Hematopoietic multipotent progenitor cell treated with erythropoietin and hydrocortisone succinate and interleukin-3 and kit ligand, for 4 days (in vitro differentiated cells): ENCODE results near the gene PIM1.
"Not testable (repeated sequence)": the region's sequence is repeated elsewhere in the genome, so short reads cannot be mapped to it uniquely, and the experiment has no call there.

ENCODE experiments used
- DNase-seq: peaks from one replicate; pipeline ENCODE4 v3.0.0-alpha.2; 2015

PIM1 gene

DNA sequence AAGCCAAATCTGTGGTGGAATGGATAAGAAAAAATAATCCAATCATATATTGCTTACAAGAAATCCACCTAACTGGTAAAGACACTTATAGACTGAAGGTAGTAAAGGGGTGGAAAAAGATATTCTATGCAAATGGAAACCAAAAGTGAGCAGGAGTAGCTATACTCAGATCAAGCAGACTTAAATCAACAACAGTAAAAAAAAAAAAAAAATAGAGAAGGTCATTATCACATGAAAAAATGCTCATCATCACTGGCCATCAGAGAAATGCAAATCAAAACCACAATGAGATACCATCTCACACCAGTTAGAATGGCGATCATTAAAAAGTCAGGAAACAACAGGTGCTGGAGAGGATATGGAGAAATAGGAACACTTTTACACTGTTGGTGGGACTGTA lies 24.9 kb downstream of the PIM1 start:
- DNase-seq = peak; percentile 40

DNA sequence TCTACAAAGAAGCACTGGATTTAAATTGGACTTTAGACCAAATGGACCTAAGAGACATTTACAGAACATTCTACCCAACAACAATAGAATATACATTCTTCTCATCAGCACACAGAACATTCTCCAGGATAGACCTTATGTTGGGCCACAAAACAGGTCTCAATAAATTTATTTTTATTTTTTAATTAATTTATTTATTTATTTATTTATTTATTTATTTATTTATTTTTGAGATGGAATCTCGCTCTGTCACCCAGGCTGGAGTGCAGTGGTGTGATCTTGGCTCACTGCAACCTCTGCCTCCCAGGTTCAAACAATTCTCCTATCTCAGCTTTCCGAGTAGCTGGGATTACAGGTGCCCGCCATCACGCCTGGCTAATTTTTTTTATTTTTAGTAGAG lies 26.5 kb downstream of the PIM1 start:
- not testable (repeated sequence) for DNase-seq

DNA sequence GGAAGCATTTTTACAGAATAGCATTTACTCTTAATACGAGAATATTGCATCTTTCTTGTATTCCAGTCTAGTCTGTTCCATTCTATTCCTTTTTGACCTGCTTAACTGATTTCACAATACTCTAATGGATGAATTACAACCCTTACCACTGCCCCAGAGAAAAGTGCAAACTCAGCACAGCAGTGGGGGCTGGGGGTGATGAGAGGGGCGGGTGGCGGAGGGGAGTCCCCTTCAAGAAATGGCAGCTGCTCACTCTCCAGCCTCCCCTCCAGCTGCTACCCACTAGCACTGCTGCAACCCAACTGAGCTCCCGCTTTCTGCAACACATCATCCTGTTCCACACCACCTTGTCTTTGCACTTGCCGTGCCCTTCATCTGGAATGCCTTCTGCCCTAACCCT lies 30.1 kb downstream of the PIM1 start:
- DNase-seq = peak; percentile 27

DNA sequence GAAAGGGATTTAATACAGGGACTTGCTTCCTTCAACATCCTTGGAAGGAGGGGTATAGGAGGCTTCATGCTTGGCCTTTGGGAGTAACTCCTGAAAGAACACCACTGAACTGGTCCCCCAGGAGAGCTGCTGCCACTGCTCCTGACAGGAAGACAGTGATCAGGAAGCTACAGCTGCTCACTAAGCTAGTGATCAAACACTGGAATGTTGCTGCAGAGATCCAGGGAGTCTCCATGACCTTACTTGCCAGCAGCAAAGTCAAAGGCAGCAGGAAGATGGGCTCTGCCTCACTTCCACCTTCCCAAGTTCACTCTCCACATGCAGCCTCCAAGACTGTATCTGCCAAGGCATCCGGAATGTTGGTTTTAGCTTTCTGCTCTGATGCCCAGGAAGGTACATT lies 31.8 kb downstream of the PIM1 start:
- no peak for DNase-seq

DNA sequence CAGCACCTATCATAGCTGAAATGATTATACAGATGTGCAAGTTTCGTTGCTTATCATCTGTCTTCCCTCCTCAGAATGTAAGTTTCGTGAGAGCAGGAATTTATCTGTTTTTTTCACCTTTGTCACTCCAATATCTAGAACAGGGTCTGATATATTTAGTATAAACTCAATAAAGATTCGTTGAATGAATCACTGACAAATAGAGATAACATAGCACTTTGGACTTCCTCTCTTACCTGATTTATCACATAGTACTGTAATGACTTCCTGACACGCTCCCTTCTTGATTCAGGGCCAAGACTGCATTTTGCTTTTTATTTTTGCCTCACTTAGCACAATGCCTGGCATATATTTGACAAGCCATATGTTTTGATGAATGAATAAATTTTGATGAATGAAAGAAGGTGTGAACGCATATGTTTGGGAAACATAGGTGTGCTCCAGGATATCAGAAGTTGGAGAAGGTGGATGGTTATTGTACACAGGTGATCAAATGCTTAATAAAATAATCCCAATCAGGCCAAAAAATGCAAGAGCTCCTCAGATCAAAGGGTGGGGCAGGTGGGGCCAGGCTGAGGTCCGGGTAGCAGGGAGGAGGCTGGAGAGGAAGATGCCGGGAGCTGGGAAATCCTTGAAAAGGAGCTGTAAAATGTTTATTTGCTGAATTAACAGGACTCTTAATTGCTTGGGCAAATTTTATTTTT lies 33.0 kb downstream of the PIM1 start:
- DNase-seq = peak; percentile 74

DNA sequence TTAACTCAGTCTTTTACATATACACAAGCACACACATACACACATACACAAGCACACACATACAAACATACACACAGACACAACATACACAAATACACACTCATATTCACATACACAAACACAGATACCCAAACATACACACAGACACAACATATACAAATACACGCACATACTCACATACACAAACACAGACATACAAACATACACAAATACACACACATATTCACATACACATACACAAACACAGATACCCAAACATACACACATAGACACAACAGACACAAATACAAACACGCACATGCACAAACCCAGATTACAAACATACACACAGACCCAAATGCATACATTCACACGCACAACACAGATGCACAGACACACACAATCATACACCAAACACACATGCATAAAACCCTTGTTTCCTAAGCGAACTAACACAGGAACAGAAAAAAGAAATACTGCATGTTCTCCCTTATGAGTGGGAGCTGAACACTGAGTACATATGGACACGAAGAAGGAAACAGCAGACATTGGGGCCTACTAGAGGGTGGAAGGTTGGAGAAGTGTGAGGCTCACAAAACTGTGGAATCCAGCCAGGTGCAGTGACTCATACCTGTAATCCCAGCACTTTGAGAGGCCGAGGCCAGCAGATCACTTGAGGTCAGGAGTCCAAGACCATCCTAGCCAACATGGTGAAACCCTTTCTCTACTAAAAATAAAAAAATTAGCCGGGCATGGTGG lies 34.2 kb downstream of the PIM1 start:
- peak; percentile 13 for DNase-seq

DNA sequence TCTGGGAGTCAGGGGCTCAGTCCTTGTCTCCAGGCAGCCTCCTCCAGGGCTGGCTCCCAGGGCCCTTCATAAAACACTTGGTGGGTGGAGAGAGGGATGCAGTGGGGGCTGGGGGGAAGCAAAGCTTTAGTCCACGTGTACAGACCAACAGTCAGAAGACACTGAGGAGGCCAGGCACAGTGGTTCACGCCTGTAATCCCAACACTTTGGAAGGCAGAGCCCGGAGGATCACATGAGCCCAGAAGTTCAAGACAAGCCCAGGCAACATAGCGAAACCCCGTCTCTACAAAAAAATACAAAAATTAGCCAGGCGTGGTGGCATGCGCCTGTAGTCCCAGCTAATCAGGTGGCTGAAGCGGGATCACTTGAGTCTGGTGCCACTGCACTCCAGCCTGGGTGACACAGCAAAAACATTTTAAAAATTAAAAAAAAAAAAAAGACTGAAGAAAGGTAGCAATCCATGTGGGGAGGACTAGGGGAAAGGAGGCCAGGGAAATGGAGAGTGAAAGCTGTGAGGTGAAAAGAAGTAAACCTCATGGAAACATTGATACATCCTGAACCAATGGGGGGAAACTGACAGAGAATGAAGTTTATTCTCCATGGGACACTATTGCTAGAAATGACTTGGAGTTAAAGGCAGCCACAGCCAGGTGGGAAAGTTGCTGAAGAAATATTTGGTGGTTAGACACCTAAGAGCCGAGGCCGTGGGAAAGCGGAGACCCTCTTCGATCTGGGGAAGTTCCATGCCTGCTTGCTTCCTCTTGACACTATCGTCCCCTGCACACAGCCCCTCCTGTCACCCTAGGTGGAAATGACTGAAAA lies 35.4 kb downstream of the PIM1 start:
- DNase-seq = peak; percentile 80

DNA sequence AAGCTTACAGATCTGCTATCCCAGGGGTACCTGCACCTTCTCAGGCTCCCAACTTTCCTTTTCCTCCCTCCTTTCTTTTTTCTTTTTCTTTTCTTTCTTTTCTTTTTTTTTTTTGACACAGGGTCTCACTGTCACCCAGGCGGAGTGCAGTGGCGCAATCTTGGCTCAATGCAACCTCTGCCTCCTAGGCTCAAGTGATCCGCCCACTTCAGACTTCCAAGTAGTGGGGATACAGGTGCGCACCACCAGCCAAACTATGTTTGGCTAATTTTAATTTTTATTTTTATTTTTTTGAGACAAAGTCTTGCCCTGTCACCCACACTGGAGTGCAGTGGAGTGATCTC lies 36.0 kb downstream of the PIM1 start:
- no peak for DNase-seq

DNA sequence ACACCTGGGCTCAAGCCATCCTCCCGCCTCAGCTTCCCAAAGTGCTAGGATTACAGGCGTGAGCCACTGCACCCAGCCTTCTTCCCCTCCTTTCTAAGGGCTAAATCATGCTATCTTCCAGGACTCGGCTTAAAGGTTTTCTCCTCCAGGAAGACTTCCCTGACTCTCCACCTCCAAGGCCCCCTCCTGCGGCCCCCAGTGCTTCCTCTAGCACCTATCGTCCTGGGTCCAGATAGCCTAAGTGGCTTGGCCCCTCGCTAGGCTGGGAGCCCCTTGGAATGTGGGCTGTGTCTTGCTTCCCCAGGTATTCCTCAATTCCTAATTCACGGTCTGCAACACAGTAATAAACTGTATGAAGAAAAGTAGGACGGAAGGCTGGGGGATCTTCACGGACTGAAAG lies 36.7 kb downstream of the PIM1 start:
- no peak for DNase-seq

DNA sequence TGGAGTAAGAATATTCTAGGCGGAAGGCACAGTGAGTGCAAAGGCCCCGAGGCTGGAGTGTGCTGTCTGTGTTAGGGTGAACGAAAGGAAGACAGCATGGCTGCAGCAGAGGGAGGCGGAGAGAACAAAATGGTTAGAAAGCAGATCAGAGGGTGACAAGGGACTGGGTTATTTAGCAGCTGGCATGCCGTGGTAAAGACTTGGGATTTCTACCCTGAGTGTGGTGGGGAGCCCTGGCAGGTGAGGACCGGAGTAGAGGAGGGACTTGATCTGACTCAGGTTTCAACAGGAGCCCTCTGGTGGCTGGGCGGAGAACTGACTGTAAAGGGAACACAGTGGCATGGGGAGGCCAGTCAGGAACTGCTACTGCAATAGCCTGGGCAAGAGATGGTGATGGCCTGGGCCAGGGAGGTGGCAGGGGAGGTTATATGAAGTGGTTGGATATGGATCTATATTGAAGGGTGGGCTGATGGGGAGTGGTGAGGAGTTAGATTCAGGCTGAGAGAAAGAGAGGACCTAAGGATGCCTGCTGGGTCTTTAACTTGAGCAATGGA lies 38.0 kb downstream of the PIM1 start:
- peak; percentile 95 for DNase-seq

DNA sequence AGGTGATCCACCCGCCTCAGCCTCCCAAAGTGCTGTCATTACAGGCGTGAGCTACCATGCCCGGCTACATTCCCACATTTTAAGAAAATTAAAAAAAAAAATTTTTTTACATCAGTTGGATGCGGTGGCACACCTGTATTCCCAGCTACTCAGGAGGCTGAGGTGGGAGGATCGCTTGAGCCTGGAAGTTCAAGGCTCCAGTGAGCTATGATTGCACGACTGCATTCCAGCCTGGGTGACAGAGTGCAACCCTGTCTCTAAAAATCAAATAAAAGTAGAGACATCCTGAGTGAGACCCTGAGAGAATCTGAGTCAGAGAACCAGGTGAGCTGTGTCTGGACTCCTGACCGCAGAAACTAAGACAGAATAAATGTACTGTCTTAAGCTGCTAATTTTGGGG lies 38.8 kb downstream of the PIM1 start:
- no peak for DNase-seq

DNA sequence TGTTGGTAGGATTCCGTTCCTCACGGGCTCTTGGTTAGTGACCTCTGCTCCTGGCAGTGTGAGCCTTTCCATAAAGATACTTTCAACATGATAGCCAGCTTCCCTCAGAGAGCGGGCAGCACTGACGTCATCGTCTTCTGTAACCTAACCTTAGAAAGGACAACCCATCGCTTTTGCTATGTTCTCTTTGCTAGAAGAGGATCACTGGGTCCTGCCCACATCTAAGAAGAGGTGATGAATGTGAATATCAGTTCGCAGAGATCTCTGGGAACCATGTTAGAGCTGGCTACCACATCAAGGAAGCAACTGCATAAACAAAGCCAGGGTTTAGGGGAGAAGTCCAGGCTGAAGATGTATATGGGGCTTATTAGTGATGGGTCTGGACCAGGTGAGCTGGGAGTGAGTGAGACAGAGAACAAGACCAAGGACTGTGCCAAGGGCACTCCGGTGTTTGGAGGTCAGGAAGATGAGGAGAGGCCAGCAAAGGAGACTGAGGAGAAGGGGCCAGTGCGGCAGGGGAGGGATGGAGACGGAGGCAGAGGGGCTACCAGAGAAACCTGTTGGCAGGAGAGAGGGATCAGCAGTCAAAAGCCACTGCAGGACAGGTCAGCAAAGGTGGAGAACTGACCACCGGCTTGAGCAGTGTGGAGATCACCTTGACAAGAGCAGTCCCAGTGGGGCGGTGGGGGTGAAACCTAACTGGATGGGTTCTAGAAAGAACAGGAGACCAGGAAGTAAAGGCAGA lies 39.7 kb downstream of the PIM1 start:
- DNase-seq = no peak

DNA sequence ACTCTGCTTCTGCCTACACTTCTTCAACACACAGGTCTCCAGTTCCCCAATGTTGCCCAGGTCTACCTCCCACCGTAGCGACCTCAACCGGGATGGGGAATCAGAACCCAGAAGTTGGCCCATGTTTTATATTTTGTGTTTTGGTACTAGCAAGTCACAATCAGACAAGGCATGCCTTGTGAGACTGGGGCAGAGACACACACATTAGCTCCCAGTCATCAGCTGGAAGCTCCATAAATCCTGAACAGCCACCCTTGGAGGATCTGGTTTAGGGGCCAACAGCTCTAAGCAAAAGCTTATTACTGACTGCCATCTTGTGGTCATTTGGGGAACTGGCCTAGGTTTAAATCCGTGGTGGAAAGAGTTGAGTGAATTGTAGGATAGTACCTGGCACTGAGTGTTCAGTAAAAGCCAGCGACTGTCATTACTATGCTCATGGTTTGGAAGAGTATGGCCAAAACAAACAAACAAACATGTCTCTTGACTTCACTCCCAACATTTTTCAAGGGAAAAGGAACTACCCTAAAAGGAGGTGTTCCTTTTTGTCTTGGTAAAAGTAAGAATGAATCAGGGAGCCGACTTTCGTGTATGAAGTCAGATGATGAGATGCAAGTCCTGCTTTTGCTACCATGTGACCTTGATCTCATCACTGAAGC lies 40.5 kb downstream of the PIM1 start:
- peak; percentile 93 for DNase-seq

DNA sequence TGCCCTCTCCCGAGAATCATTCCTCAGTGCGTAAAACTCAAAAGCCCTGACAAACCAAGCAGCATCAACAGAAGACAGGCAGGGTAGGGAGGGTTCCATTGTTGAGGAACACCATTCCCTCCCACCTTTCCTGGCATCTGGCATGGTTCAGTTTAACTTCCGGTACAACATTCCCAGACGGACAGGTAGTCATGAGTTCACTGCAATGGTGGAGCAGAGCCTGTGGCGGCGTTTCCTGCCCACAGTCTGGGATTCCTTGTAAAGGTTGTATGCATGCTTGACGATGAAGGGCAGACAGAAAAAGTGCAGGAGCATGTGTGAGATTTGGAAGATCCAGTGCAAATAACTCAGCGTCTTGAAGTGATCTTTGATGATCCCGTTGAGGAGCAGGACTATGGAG lies 42.3 kb downstream of the PIM1 start:
- DNase-seq = no peak

DNA sequence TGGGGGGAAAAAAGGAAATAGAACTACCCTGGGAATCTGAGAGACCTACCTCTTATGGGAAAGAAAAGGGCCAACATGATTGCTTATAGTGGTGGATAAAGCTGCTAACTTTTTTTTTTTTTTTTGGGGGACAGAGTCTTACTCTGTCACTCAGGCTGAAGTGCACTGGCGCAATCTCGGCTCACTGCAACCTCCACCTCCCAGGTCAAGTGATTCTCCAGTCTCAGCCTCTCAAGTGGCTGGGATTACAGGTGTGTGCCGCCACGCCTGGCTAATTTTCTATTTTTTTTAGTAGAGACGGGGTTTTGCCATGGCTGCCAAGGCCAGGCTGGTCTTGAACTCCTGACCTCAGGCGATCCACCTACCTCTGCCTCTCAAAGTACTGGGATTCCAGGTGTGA lies 48.1 kb downstream of the PIM1 start:
- DNase-seq = no peak

DNA sequence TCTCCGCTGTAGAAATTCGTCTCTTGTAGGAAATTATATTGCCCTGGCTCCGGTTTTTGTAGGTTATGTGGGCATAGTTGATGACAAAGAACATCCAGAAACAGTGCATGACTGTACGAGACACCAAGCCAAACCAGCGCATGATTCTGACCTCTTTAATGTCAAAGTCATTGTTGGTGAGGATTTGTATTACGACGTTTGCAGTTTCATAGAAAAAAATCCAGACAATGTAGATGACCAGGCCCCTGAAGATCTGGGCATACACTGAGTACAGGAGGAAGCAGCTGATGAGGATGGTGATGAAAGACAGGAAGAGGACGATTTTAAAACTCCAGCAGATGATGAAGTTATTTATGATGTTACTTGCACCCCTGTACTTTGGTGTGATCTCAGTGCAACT lies 48.6 kb downstream of the PIM1 start:
- DNase-seq = peak; percentile 44

DNA sequence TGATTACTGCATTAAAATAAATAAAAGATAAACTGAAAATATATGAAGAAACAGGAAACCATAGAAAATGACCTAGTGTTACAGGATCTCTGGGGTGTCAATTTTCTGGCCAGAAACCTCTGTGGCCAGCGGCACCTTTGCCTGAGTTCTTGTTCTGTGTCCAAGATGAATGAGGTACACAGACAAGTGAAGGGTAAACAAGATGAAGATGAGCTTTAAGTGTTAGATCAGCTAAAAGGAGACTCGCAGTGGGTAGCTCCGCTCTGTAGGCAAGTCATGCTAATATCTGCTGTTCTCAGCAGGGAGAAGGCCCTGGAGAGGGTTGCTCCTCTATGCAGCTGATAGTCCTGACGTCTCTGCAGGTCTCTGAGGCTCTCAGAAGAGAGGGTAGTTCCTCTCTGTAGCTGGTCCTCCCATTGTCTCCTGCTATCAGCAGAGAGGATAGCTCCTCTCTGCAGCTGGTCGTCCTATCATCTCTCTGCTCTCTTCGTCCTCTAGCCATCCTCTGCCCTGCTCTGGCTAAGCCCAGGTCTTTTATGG lies 51.7 kb downstream of the PIM1 start:
- DNase-seq = no peak

DNA sequence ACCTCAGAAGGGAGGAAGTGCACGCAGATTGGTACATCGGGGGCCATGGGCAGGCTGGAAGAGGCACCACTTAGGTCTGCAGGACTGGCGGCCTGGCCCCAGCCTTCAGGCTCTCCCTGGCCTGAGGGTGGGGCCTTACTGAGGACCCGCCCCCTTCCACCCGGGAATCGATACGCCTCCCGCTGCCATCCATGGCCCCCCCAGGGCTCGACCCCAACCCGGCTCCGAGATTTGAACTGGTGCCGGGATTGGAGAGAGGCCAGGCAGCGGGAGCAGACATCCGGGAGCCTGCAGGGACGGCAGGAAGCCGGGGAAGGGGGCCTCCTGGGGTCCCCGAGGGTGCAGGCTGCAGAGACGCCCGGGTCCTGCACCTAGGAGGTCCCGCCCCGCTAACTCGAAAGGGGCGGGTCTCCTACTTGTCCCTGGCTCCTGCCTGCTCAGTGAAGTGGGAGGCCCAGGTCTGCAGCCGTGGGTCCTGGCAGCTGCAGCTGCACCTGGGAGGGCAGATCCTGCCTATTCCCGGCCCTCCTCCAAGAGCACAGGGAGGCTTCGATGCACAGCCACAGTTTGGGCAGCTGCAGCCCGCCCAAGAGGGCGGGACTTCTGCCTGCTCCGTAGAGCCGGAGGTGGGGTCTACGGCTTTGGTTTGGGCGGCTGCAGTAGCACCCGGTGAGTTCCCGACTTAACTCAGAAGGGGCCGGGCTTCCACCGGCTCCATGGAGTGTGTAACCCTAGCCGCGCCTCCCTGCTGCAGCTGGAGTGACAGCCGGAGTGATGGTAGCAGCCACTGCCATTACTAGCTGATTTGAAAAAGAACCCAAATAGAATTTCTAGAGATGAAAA lies 52.4 kb downstream of the PIM1 start:
- DNase-seq = peak; percentile 94

DNA sequence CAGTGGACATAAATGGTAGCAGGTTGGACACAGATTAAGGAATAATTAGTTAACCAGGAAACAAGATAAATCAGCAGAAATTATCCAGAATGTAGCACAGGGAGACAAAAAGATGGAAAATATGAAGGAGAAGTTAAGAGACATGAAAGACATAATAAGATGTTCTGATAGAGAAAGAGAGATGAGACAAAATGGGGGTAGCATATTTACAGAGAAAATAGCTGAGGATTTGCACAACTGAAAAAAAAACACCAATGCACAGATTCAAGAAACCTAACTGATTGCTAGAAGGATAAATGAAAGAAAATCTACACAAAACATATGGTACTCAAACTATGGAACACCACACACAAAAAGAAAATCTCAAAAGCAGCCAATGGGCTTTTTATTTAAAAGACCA lies 53.0 kb downstream of the PIM1 start:
- no peak for DNase-seq
